Mesendoderm (in vitro differentiated cells): ENCODE measurements around the gene TNFRSF9. TPM values are rescaled to one million over a fixed set of nuclear protein-coding genes. Genes with fewer than 3 reads are reported as not detected.

Experiments used
- DNase-seq: peaks from one replicate; pipeline ENCODE4 v3.0.0; 2013
- H2AK5ac ChIP-seq: 2 replicates; pipeline ENCODE4 v1.6.1; 2013; ENCODE audit warnings: low read length, inconsistent platforms
- H2BK120ac ChIP-seq: 2 replicates; pipeline ENCODE4 v1.6.1; 2013; ENCODE audit warnings: low read depth, mild to moderate bottlenecking, low read length, moderate library complexity, mixed read lengths
- H2BK15ac ChIP-seq: replicated peaks from 2 replicates; pipeline ENCODE4 v1.6.1; 2013; ENCODE audit warnings: low read depth, mild to moderate bottlenecking, moderate library complexity
- H2BK5ac ChIP-seq: 2 replicates; pipeline ENCODE4 v1.6.1; 2013; ENCODE audit warnings: low read length, inconsistent platforms
- H3K18ac ChIP-seq: 2 replicates; pipeline ENCODE4 v1.6.1; 2013; ENCODE audit warnings: mild to moderate bottlenecking, low read length, mixed read lengths
- H3K23ac ChIP-seq: one replicate; pipeline ENCODE4 v1.6.1; 2013; ENCODE audit warnings: low read length
- H3K27ac ChIP-seq: 2 replicates; pipeline ENCODE4 v1.5.1; 2013; ENCODE audit warnings: low read depth, mild to moderate bottlenecking, inconsistent platforms, low read length, moderate library complexity
- H3K27me3 ChIP-seq: 2 replicates; pipeline ENCODE4 v1.6.1; 2013; ENCODE audit warnings: low read length, control low read depth, mild to moderate bottlenecking, inconsistent platforms; ENCODE audit not compliant: insufficient read depth, poor library complexity
- H3K36me3 ChIP-seq: 2 replicates; pipeline ENCODE4 v1.6.1; 2013; ENCODE audit warnings: low read length, inconsistent platforms; ENCODE audit not compliant: control insufficient read depth, insufficient read depth
- H3K4ac ChIP-seq: one replicate; pipeline ENCODE4 v1.6.1; 2013; ENCODE audit warnings: low read depth, mild to moderate bottlenecking, low read length, moderate library complexity
- H3K4me1 ChIP-seq: 2 replicates; pipeline ENCODE4 v1.6.1; 2013; ENCODE audit warnings: low read depth, low read length, inconsistent platforms; ENCODE audit not compliant: control insufficient read depth
- H3K4me2 ChIP-seq: 2 replicates; pipeline ENCODE4 v1.6.1; 2013; ENCODE audit warnings: low read length
- H3K4me3 ChIP-seq: 2 replicates; pipeline ENCODE4 v1.5.1; 2013; ENCODE audit warnings: mild to moderate bottlenecking, low read length
- H3K56ac ChIP-seq: one replicate; pipeline ENCODE4 v1.6.1; 2013; ENCODE audit warnings: low read length
- H3K79me1 ChIP-seq: 2 replicates; pipeline ENCODE4 v1.6.1; 2013; ENCODE audit warnings: low read length, inconsistent platforms
- H3K79me2 ChIP-seq: 2 replicates; pipeline ENCODE4 v1.6.1; 2013; ENCODE audit warnings: mild to moderate bottlenecking, low read length; ENCODE audit not compliant: control insufficient read depth, insufficient read depth
- H3K9ac ChIP-seq: 2 replicates; pipeline ENCODE4 v1.6.1; 2013; ENCODE audit warnings: low read length, inconsistent platforms
- H4K5ac ChIP-seq: one replicate; pipeline ENCODE4 v1.6.1; 2013; ENCODE audit warnings: low read length
- H4K8ac ChIP-seq: one replicate; pipeline ENCODE4 v1.6.1; 2013; ENCODE audit warnings: low read depth, mild to moderate bottlenecking, control low read depth, low read length, moderate library complexity
- WGBS: extraction: QIAGEN DNeasy Blood & Tissue Kit; methylation state at CpG from one replicate; pipeline ENCODE4 v1.1.7; 2013; ENCODE audit warnings: low lambda C conversion rate, missing lambda C conversion rate; ENCODE audit not compliant: insufficient coverage; ENCODE audit errors: extremely low coverage; 5-methylcytosine and 5-hydroxymethylcytosine counted together
- small RNA-seq: library from polyadenylated mRNA; stranded (forward); fragments of <200 nt; extraction: miRNeasy Mini kit (QIAGEN cat#:217004); gene quantifications from one replicate; pipeline ENCODE3, GENCODE V24; 2013; ENCODE audit not compliant: insufficient read depth

The TNFRSF9 gene

GRCh38 chr1:7868070-7868780, 72.4 kb downstream of the TNFRSF9 start:
- no CpG with 5 or more reads among the region's 10 CpGs for WGBS
- no peak for DNase-seq
- no peak overlapping the region for H3K23ac ChIP-seq
- no peak overlapping the region for H2BK5ac ChIP-seq
- no peaks in the 10 kb centered on the region for H3K27me3 ChIP-seq
- no peak overlapping the region for H3K4ac ChIP-seq
- no peak overlapping the region for H2BK15ac ChIP-seq
- H3K56ac ChIP-seq = no peak overlapping the region
- no peak overlapping the region for H3K9ac ChIP-seq
- H2AK5ac ChIP-seq = no peak overlapping the region
- H3K27ac ChIP-seq = no peak overlapping the region
- H3K4me1 ChIP-seq = no peaks in the 10 kb centered on the region
- H2BK120ac ChIP-seq = no peak overlapping the region
- H3K18ac ChIP-seq = no peak overlapping the region
- H3K79me1 ChIP-seq = no peaks in the 10 kb centered on the region
- no peak overlapping the region for H4K5ac ChIP-seq
- no peak overlapping the region for H3K4me3 ChIP-seq
- no peaks in the 10 kb centered on the region for H3K36me3 ChIP-seq
- H3K4me2 ChIP-seq = no peak overlapping the region
- H4K8ac ChIP-seq = no peak overlapping the region
- H3K79me2 ChIP-seq = no peaks in the 10 kb centered on the region

GRCh38 chr1:7865978-7866377, 74.7 kb downstream of the TNFRSF9 start:
- H3K36me3 ChIP-seq = no peaks in the 10 kb centered on the region
- no peak overlapping the region for H4K5ac ChIP-seq
- no peak overlapping the region for H4K8ac ChIP-seq
- no peaks in the 10 kb centered on the region for H3K27me3 ChIP-seq
- H3K4me2 ChIP-seq = no peak overlapping the region
- no peak overlapping the region for H3K18ac ChIP-seq
- no peak overlapping the region for H2BK5ac ChIP-seq
- WGBS = no CpG with 5 or more reads among the region's 16 CpGs
- H3K23ac ChIP-seq = no peak overlapping the region
- H3K4me3 ChIP-seq = no peak overlapping the region
- H3K4me1 ChIP-seq = no peaks in the 10 kb centered on the region
- H3K56ac ChIP-seq = no peak overlapping the region
- no peaks in the 10 kb centered on the region for H3K79me2 ChIP-seq
- H3K27ac ChIP-seq = no peak overlapping the region
- H3K9ac ChIP-seq = no peak overlapping the region
- no peak overlapping the region for H3K4ac ChIP-seq
- no peak overlapping the region for H2BK15ac ChIP-seq
- H3K79me1 ChIP-seq = no peaks in the 10 kb centered on the region
- DNase-seq = no peak
- H2BK120ac ChIP-seq = no peak overlapping the region
- no peak overlapping the region for H2AK5ac ChIP-seq

Small RNA genes lying within 50 kb of the gene (small RNA-seq; reads per million reads assigned to genes)
- gene RF00019 = not detected
